ENCODE data around the gene TNFRSF25.
A peak's percentile ranks its signal among the peaks of the same experiment; 100 is the strongest.
"Not testable (repeated sequence)": the region's sequence is repeated elsewhere in the genome, so short reads cannot be mapped to it uniquely, and the experiment has no call there.

TNFRSF25 gene

DNA sequence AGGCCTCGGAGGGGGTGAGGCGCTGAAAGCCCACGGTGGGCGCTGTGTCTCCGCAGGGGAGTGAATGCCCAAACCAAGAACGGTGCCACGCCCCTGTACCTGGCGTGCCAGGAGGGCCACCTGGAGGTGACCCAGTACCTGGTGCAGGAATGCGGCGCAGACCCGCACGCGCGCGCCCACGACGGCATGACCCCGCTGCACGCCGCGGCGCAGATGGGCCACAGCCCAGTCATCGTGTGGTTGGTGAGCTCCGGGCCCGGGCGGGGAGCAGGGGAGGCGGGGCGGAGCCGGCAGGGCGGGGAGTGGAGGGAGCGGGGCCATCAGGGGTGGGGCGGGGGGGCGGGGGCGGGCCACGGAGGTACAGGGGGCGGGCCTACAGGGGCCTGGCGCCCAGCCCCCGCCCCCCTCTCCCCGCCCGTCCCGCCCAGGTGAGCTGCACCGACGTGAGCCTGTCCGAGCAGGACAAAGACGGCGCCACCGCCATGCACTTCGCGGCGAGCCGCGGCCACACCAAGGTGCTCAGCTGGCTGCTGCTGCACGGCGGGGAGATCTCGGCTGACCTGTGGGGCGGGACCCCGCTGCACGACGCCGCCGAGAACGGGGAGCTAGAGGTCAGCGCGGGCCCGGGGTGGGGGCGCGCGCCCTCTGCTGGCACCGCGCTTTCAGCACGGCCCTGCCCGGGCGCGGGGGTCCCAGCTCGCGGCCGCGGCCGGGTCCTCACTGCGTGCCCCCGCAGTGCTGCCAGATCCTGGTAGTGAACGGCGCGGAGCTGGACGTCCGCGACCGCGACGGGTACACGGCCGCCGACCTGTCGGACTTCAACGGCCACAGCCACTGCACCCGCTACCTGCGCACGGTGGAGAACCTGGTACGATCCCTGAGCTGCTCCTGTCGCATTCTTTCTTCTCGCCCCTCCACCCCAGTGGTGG, 25.5 kb downstream of the TNFRSF25 start:
- no peak; the same call in 1 of the 2 replicates for TF ChIP-seq CTCF (IDR thresholded peaks at IDR 0.05; ENCODE audit: low read depth, low read length)
- DNase-seq (ENCODE audit: extremely low read depth, low read depth), result no peak

GRCh38 chr1:6438047-6438525, 27.9 kb downstream of the TNFRSF25 start:
- peak; percentile 92 for TF ChIP-seq CTCF (IDR thresholded peaks at IDR 0.05; ENCODE audit: low read depth, low read length)
- DNase-seq (ENCODE audit: extremely low read depth, low read depth), result peak; percentile 7

GRCh38 chr1:6437012-6437700, 28.8 kb downstream of the TNFRSF25 start:
- DNase-seq (ENCODE audit: extremely low read depth, low read depth), result not testable (repeated sequence)

GRCh38 chr1:6436277-6436676, 29.7 kb downstream of the TNFRSF25 start:
- not testable (repeated sequence) for DNase-seq (ENCODE audit: extremely low read depth, low read depth)

- no peak for TF ChIP-seq CTCF (IDR thresholded peaks at IDR 0.05; ENCODE audit: low read depth, low read length)
Observed at GRCh38 chr1:6435547-6435946, 30.4 kb downstream of the TNFRSF25 start.

DNA sequence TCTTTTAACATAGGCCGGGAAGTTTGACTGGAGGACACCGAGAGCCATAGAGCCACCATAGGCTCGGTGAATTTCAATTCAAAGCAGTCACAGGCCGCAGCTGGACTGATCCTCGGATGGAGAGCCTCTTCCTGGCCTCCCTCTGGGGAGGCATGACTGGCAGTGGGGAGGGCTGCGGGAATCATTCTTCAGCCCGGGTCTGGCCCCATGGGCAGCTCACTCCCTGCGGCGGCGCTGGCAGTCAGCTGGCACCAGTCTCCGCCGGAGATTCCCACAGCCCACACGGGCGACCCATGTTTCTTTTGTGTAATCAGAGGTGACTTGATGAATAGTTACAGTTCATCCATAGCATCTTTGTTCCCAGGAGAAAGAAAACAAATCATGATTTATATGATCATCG, 30.8 kb downstream of the TNFRSF25 start:
- TF ChIP-seq CTCF (IDR thresholded peaks at IDR 0.05; ENCODE audit: low read depth, low read length), result no peak
- no peak for DNase-seq (ENCODE audit: extremely low read depth, low read depth)

More at GRCh38 chr1:6435547-6435946, 30.4 kb downstream of the TNFRSF25 start:
- no peak for DNase-seq (ENCODE audit: extremely low read depth, low read depth)

GRCh38 chr1:6434186-6434585, 31.8 kb downstream of the TNFRSF25 start:
- DNase-seq (ENCODE audit: extremely low read depth, low read depth), result no peak
- no peak for TF ChIP-seq CTCF (IDR thresholded peaks at IDR 0.05; ENCODE audit: low read depth, low read length)

DNA sequence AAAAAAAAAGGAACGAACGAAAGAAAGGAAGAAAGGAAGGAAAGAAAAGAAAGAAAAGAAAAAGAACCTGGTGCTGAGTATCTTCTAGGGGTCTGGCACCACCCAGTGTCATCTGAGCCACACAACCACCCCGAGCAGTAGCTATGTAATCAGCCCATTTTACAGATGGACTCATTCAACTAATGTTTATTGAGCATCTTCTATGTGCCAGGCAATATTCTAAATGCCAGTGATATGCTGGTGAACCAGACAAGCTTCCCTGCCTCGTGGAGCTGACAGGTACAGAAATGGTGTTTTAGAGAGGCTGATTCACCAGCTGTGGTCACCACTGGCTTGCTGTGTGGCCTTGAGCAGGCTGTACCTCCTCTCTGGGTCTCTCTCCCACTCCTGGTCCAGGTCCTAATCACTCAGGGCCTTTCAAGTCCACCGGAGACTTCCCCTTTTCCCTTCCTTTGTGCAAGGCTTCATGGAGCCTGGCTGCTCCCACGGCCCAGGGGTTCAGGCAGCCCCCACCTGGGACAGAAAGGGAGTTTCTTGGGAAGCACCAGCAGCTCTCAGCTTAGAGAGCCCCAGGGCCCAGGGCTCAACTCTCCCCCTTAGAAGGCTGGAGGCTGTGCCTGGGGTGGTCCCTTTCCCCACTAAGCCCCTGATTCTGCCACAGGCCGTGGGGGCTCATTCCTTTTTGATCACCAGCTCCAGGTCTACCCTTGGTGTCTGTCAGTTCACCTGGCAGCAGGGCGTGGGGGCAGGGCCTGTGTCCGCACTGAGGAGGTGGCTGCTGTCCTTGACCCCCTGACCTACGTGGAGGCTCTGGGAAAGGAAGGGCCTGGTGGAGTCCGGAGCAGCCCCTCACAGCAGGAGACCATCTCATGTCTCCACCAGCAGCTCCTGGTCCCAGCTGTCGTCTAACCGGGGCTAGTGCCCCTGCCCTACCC, 34.1 kb downstream of the TNFRSF25 start:
- DNase-seq (ENCODE audit: extremely low read depth, low read depth), result not testable (repeated sequence)

GRCh38 chr1:6429660-6430411, 36.1 kb downstream of the TNFRSF25 start:
- DNase-seq (ENCODE audit: extremely low read depth, low read depth), result not testable (repeated sequence)

- not testable (repeated sequence) for DNase-seq (ENCODE audit: extremely low read depth, low read depth)
Observed at GRCh38 chr1:6428453-6428852, 37.5 kb downstream of the TNFRSF25 start.
